Erythroblast (primary cell): Measurements from ENCODE around the gene RAMP1.
"Not testable (repeated sequence)": the region's sequence is repeated elsewhere in the genome, so short reads cannot be mapped to it uniquely, and the experiment has no call there.

Experiments used
- GATA1 ChIP-seq: IDR thresholded peaks from 2 replicates; pipeline ENCODE4 v1.6.1; 2011; ENCODE audit warnings: low read depth, mild to moderate bottlenecking, control low read depth, low read length, moderate library complexity
- POLR2A ChIP-seq: IDR thresholded peaks from 2 replicates; pipeline ENCODE4 v1.6.1; 2011; ENCODE audit warnings: mild to moderate bottlenecking, low read length

DNA sequence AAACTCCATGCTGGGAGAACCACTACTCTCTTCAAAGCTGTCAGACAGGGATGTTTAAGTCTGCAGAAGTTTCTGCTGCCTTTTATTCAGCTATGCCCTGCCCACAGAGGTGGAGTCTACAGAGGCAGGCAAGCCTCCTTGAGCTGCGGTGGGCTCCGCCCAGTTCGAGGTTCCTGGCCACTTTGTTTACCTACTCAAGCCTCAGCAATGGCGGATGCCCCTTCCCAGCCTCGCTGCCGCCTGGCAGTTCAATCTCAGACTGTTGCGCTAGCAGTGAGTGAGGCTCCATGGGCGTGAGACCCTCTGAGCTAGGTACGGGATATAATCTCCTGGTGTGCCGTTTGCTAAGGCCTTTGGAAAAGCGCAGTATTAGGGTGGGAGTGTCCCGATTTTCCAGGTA is 10.5 kb upstream of the RAMP1 start:
- not testable (repeated sequence) for TF ChIP-seq POLR2A, GATA1
